Medulla oblongata (tissue), 1 donor: ENCODE measurements around the gene SH3D19.
A peak's percentile ranks its signal among the peaks of the same experiment; 100 is the strongest.
"Not testable (repeated sequence)": the region's sequence is repeated elsewhere in the genome, so short reads cannot be mapped to it uniquely, and the experiment has no call there.

Experiments
- DNase-seq: peaks from one replicate; pipeline ENCODE4 v3.0.0-alpha.2; 2015; ENCODE audit errors: extremely low spot score

SH3D19 gene

DNA sequence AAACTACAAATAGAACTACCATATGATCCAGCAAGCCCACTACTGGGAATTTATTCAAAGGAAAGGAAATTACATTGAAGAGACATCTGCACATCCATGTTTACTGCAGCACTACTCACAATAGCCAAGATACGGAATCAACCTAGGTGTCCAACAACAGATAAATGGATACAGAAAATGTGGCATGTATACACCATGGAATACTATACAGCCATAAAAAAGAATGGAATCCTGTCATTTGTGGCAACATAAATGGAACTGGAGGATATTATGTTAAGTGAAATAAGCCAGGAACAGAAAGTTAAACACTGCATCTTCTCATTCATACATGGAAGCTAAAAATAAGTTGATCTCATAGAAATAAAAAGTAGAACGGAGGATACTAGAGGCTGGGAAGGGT is 167.9 kb downstream of the SH3D19 start:
- DNase-seq = no peak

DNA sequence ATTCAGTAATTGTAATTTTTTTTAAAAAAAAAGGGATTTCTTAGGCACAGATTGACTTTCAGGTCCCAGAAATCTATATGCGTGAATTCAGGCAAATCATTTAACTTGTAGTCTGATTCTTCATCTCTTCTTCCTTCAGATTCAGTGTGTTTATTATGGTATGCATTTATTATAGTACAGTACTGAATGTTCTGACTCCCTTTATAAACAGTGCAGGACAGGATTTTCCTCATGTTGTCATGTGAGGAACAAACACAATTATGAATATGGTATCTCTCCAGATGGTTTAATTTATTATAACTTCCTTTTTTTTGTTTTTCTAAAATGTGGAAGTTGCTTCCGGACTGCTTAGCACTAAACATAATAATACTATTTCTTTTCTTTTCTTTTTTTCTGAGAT is 171.8 kb downstream of the SH3D19 start:
- DNase-seq = no peak

DNA sequence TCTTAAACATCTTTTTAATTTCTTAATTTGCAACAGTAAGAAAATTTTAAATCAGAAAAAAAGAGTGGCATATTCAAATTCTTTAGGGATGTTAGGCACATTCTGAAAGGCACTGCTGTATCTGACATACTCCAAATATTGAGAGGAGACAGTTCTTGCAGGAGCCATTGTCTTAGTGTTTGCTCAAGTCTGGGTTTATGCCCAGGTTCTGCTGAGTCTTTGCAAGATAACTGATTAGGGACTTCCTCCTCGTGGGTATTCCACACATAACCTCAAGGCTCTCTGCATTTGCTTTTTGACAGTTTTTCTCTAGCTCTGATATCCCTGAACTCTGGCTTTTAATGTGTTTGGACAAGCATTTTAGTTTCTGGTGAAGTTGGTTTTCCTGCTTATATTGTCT is 173.4 kb downstream of the SH3D19 start:
- no peak for DNase-seq

DNA sequence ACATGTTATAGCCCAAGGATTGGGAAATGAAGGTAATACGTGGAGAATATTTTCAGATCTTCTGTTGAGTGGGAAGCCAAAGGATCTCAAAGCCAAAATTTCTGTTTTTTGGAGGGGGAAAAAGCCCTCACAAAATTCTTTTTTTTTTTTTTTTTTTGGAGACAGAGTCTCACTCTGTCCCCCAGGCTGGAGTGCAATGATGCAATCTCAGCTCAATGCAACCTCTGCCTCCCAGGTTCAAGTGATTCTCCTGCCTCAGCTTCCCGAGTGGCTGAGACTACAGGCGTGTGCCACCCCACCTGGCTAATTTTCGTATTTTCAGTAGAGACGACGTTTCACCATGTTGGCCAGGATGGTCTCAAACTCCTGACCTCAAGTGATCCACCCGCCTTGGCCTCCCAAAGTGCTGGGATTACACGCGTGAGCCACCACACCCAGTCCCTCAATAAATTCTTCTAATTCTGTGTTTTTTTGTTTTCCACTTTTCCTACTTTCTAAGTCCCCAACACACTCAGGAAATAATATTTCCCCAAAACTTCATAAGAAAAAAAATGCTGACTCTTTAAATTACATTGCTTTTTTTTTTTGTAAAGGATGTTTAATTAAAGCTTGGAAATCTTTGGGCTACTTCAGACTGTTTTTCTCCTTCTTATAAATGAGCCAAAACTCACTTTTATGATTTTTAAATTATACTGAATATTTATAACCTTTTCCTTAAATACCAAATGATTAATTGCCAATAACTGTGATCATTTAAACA is 174.4 kb downstream of the SH3D19 start:
- DNase-seq = no peak

DNA sequence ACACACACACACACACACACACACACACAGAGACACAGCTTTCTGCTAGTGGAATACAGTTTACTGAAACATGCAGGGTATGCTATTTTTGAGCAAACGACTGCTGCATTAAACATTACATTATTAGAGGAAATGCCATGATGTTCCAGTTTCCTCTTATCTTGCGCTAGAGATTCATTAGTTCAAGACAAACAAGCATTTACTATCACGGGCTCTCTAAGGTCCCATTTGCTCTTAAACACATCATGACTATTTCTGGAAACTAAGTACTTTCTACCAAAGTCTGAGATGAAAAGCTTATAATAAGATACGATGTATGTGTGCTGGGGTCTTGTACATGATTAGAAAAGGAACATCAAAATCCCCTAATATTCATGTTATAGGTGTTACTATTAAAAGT is 177.1 kb downstream of the SH3D19 start:
- no peak for DNase-seq

DNA sequence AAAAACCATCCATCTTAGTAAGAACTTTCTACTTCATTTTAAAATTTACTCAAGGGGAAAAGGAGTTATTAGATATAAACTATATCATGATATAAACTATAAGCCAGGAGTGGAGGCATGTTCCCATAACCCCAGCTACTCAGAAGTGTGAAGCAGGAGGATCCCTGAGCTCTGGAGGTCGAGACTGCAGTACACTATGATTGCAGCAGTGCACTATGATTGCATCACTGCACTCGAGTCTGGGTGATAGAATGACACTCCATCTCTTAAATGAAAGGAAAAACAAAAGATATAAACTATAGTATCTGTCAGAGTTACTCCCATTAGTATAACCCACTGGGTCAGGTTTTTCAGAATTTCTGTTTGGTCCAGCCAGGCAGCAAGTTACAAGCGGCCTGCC is 178.4 kb downstream of the SH3D19 start:
- DNase-seq = no peak

DNA sequence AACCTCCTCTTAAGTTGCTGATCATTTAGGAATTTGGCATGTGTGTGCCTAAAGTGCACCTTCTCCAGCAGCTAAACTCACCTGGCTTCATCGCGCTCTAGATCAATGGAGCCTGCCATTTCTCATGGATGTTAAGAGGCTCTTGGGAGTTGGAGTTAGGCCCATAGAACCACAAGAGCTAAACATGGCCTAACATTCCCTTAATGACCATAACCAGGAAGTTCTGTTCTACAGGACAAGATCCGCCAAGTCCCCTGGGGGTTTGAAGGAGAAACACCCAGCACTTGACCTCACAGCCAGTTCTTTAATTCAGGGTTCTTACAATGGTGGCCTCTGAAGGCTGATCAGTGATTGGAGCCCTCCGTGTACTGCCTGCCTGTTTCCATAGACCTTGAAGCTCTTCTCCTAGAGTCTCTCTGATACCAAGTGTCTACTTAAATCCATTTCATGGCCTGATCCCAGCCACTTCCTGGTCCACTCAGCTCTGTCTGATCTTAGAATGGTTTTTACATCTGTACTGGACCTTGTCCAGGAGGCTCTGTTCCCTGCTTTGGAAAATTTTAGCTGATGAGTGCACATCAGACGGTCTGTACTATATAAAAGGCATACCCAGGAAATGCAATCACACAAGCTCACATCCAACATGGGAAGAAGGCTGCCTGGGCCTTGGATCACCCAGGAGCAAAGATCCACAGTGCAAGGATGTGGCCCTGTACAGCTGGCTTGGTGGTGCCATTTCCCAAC is 180.9 kb downstream of the SH3D19 start:
- DNase-seq = no peak

DNA sequence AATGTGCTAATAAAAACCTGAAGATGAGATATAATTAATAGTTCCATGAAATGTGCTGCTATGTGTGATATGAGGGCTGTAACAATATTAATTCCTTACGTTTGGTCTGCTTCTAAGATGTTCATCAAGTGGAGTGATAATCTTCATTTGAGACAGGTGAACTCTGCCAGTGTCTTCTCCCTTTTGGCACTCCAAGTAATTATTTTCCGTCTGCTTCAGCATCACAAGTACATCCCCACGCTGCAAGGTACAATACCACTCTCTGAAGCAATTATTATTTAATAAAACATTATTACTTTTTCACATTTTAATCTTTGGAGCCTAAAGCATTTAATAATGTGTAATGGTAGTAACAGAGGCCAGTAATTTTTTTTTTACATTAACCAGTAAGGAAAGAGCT is 181.6 kb downstream of the SH3D19 start:
- DNase-seq = no peak

DNA sequence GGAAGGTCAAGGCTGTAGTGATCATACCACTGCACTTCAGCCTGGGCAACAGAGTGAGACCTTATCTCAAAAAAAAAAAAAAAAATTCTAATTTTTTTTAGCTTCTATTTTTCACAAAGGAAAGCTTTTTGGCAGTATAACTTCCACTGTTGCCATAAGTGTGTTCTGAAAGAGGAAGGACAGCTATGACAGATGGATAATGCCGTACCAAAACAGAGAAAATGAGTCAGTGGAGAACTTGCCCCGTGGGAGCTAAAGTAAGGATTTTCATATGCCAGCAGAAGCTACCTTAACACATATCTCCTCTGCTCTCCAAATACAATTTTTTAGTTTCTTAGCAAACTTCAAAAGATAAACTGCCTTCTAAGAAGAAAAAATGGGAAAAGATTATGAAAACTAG is 182.2 kb downstream of the SH3D19 start:
- no peak for DNase-seq

DNA sequence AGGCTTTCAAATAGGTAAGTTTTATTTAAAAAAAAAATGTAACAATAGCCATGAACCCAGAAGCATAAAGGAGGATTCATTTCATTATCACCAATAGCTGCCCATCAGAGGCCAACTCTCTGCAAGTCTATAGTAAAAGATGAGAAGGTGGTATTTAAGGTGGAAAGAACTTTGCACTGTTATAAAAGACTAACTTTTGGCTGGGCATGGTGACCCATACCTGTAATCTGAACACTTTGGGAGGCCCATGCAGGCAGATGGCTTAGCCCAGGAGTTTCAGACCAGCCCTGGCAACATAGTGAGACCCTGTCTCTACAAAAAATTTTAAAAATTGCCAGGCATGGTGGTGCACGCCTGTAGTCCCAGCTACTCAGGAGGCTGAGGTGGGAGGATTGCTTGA is 182.6 kb downstream of the SH3D19 start:
- DNase-seq = no peak

DNA sequence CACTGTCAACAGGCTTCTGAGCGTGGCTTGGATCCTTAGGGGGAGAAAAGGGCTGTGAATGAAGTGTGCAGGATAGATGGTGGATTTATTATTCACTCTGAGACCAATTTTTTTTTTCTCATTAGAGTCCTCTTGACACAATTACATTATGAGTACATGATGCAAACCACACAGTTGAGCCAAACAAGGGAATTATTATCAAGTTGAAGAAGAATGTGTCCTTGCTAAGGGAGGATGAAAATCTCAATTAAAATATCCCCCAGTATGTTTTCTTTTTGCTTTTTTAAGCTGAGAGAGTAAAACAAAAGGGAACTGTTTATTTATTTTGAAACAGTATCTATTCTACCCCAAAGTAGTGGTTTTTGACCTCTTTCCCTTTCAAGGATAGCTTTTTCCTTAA is 185.6 kb downstream of the SH3D19 start:
- DNase-seq = no peak

DNA sequence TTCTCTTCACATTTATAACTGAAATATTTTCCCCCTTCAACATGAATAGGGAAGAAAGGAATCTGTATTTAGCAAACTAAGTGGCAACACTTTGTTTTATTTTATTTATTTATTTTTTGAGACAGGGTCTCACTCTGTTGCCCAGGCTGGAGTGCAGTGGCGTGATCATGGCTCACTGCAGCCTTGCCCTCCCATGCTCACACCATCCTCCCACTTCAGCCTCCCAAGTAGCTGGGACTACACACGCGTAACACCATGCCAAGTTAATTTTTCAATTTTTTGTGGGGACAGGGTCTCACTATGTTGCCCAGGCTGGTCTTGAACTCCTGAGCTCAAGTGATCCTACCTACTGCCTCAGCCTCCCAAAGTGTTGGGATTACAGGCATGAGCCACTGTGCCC is 189.4 kb downstream of the SH3D19 start:
- not testable (repeated sequence) for DNase-seq

DNA sequence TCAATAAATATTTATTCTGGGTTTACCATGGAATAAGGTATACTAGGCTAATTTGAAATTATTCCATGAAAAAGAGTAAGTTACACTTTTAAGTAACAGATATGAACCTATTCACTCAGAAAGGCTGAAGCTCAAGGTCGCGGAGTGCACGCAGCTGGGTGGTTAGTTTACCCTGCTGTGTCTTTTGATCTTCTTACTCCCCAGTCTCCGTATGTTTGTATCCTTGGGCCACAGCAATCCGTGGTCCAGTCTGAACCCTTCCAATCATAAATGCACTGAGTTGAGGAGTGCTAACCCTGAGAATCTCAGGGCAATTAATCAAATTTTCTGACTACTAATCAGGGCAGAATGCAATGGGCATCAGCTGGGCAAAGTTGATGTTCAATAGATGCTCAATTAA is 192.1 kb downstream of the SH3D19 start:
- no peak for DNase-seq

DNA sequence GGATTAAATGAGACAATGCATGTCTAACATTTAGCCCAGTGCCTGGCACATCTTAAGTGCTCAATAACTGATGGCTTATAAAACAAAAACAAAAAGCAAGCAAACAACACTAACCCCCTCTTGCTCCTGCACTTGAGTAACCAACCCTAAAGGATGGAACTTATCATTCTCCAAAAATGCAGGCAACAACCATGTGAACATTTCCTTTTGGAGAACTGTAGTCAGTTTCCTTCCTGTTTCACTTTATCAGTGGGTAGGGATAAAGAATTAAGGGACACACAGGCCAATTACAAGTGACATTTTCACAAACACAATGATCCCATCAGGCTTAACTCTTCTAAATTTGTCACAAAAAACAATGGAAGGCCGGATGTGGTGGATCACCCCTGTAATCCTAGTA is 195.6 kb downstream of the SH3D19 start:
- DNase-seq = no peak

DNA sequence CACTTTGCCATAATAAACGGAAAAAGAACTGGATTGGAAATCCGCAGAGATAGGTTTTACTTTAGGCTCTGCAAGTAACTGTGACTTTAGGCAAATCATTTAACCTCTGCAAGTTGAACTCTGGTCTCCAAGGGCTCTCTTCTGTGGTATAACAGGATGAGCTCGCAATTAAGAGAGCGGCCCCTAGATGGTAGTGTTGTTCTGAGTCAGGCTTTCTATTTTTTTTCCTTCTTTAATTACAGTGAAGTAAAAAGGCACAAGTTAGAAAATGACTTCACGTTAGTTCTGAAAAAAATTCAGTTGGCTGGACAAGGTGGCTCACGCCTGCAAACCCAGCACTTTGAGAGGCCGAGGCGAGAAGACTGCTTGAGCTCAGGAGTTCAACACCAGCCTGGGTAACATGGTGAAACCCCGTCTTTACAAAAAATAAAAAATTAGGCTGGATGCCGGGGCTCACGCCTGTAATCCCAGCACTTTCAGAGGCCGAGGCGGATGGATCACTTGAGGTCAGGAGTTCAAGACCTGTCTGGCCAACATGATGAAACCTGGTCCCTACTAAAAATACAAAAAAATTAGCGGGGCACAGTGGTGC is 207.9 kb downstream of the SH3D19 start:
- DNase-seq = peak; percentile 84

DNA sequence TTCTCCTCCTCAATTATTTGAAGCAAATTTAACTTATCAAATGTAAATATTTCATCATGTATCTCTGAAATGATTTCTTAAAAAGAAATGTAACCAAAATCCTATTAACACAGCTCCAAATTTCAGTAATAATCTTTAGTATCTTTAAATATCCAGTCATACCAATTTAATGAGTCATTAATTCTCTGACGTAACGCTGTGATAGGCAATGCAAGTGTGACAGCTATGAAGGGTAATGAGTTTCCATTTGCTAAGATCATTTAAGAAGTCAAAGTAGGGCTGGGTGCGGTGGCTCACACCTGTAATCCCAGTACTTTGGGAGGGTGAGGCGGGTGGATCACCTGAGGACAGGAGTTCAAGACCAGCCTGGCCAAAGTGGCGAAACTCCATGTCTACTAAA is 210.4 kb downstream of the SH3D19 start:
- DNase-seq = no peak

DNA sequence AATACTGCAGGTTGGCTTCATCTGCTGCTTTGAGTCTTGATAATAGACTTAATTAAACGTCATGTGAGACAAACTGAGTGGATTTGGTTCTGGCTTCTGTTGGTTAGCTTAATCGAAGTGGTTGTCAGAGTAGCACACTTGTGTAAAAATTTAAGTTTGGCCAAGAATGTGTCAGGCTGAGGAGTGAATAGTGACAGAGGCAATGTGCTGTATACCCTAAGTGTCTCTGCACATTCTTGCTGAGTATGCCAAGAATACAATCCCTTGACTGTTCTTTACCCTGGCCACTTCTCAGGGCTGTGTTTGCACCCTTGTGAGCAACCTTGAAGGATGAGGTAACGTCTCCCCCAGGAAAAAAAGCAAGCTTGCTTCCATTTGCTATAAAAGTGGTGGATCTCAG is 211.1 kb downstream of the SH3D19 start:
- no peak for DNase-seq

DNA sequence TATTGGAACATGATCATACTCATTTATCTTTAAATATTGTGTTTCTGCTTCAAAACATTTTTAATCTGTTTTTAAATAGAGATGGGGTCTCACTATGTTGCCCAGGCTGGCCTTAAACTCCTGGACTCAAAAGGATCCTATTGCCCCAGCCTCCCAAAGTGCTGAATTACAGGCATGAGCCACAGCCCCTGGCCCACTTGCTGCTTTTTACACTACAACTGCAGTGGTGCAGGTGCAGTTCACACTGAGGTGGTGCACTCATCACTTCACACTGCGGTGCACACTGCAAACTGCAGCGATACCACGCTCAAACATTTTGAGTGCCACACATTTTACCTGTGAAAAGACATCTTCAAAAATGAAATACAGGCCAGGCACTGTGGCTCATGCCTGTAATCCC is 215.2 kb downstream of the SH3D19 start:
- DNase-seq = no peak

DNA sequence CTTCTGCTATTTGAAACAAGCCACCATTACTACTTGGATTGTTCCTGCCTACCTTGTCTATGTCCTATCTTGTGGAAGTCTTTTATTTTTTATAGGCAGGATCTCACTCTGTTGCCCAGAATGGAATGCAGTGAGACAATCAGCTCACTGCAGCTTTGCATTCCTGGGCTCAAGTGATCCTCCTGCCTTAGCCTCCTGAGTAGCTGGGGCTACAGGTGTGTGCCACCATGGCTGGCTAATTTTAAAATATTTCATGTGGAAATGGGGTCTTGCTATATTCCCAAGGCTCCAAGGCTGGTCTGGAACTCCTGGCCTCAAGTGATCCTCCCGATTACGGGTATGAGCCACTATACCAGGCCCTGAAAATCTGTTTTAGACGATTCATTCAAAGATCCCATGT is 218.3 kb downstream of the SH3D19 start:
- no peak for DNase-seq

DNA sequence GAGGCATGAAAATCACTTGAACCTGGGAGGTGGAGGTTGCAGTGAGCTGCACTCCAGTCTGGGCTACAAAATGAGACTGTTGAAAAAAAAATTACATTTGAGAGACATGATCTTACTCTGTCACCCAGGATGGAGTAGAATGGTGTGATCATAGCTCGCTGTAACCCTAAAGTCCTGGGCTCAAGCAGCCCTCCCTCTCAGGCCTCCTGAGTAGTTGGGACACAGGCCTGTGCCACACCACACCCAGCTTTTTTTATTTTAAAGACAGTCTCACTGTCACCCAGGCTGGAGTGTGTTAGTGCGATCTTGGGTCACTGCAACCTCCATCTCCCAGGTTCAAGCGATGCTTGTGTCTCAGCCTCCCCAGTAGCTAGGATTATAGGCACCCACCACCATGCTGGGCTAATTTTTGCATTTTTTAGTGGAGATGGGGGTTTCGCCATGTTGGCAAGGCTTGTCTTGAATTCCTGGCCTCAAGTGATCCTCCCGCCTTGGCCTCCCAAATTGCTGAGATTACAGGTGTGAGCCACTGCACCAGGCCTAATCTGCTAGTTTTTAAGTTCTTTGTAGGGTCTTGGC is 219.9 kb downstream of the SH3D19 start:
- DNase-seq = no peak

DNA sequence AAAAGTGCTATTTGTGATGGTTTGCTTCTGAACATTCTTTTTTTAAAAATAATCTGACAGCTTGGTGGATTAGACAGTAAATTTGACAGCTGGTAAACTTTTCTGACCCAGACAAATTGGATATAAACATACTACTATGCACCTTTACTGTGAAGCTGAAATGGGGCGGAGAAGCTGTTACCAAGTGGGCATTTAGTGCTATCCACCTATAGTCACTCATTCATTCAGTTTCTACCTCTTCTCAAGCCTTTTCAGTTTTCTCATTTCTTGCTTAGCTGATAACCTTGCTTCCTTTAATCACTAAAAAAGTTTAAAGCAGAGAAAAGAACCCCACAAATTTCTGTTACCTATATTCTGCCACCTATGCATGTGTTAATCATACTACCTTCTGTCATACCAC is 220.8 kb downstream of the SH3D19 start:
- no peak for DNase-seq

DNA sequence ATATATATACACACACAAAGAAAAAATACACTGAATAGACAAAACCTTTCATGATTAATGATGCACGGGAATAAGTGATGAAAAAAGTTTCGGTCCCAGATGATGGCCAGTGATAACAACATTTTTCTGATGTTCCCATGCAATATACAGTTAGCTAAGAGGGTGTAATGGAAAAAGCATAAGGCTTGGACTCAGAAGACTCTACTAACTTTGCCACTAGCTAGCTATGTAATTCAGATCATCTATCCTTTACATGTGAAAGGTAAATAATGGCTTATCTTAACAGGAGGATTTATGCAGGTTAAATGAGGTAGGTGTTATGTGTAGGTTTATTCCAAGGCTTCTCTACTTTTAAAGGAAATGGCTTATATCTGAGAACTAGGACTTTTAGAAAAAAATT is 221.6 kb downstream of the SH3D19 start:
- DNase-seq = no peak

DNA sequence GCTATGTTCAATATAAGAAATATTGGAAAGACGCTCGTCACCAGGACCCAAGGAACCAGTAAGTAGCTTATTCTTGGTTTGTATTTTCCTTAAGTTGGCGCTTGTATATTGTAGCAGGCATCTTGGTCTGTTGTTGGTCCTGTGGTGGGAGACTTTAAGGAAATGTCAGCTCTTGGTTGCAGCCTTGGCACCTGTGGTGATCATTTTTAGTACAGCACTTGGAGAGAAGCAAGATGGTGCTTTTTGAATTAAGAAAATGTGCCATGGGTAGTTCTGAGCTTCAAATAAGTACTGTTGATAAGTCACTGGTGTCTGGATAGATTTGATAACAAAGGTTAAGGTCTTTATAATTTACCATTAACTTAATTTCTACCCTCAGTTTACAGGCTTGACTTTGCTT is 224.9 kb downstream of the SH3D19 start:
- peak; percentile 12 for DNase-seq
